ENCODE data around the gene MIF.
A peak's percentile ranks its signal among the peaks of the same experiment; 100 is the strongest.
"Not testable (repeated sequence)": the region's sequence is repeated elsewhere in the genome, so short reads cannot be mapped to it uniquely, and the experiment has no call there.

MIF gene

GRCh38 chr22:23877566-23877965, 16.6 kb upstream of the MIF start:
- DNase-seq: no peak

- DNase-seq: no peak
Observed at GRCh38 chr22:23878219-23878618, 16.0 kb upstream of the MIF start.

DNA sequence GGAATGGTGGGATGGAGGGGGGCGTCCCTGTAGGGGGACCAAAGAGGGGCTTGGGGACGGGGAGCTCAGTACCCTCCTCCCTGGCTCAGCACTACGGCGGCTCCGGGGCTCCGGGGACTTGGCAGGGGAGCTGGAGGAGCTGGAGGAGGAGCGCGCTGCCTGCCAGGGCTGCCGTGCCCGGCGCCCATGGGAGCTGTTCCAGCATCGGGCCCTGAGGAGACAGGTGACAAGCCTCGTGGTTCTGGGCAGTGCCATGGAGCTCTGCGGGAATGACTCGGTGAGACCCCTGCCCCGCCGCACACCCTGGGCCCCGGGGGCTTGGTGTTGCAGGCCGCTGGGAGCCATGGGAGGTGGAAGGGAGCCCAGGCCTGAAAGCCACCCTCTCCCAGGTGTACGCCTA, 11.8 kb upstream of the MIF start:
- no peak for DNase-seq

GRCh38 chr22:23883658-23884057, 10.5 kb upstream of the MIF start:
- DNase-seq: no peak

DNA sequence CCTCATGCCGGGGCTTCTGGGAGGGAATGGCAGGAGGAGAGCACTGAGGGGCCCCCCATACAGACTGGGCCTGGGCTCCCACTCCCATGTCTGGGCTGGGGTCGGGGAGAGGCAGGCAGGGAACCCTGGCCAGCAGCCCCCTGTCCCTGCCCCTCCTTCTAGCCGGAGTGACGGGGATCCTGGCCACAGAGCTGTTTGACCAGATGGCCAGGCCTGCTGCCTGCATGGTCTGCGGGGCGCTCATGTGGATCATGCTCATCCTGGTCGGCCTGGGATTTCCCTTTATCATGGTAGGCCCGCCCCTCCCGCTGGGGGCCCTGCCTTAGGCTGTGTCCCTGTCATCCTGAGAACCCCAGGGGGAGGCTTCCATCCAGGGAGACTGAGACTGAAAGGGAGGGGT, 10.0 kb upstream of the MIF start:
- no peak for DNase-seq

DNA sequence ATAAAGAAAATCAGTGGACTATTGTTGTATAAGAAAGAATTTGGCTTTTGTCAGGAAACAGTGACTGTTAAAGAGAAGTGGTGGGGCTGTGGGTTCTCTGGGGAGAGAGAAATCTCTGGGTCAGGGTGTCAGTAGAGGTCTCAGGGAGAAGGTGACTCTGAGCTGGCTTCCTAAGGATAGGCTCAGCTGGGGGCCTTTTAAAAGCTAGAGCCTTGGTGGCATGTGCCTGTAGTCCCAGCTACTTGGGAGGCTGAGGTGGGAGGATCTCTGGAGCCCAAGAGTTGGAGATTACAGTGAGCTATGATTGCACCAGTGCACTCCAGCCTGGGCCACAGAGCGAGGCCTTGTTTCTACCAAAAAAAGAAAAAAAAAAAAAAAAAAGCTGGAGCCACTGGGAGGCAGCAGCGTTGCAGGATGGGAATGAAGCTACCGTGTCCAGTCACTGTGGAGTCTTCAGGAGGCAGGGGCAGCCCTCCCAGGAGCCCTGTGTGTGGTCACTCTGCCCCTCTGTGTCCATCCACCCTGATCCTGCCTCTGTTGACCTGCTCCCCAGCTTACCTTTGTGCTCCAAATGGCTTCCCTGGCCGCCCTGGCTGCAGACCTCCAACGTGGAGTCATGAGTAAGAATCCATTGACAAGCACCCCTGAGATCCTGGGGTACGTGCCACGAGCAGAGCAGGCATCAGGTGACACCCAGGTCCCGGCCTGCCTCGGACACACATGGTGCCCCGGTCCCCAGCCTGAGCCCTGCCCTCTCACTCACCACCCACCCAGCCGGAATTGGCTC, 5.4 kb upstream of the MIF start:
- no peak for DNase-seq

- DNase-seq: no peak
Observed at GRCh38 chr22:23889620-23890019, 4.6 kb upstream of the MIF start.

- DNase-seq: no peak
Observed at GRCh38 chr22:23891726-23892125, 2.5 kb upstream of the MIF start.

DNA sequence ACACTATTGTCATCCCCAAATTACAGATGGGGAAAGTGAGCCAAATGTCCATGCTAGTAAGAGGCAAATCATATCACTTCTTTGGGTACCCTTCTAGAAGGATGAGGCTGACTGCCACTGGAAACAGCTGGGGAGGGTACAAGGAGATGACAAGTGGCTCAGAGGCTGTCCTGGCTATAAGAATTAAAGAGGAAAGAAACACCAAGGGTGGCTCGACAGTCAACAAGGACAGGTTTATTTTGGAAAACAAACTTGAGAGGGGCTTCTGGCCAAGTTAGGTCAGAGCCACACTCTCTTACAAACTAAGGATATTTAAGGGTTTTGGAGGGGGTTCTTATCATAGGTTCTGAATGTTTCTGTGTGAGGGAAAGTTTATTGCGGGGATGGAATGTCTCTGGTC, 2.1 kb upstream of the MIF start:
- DNase-seq: no peak

- no peak for DNase-seq
Observed at GRCh38 chr22:23892706-23893105, 1.5 kb upstream of the MIF start.

GRCh38 chr22:23893121-23893944, 850 bp upstream of the MIF start:
- DNase-seq: no peak

GRCh38 chr22:23894710-23895598, 771 bp downstream of the MIF start:
- DNase-seq: peak; percentile 45 to 82 (median 78)

DNA sequence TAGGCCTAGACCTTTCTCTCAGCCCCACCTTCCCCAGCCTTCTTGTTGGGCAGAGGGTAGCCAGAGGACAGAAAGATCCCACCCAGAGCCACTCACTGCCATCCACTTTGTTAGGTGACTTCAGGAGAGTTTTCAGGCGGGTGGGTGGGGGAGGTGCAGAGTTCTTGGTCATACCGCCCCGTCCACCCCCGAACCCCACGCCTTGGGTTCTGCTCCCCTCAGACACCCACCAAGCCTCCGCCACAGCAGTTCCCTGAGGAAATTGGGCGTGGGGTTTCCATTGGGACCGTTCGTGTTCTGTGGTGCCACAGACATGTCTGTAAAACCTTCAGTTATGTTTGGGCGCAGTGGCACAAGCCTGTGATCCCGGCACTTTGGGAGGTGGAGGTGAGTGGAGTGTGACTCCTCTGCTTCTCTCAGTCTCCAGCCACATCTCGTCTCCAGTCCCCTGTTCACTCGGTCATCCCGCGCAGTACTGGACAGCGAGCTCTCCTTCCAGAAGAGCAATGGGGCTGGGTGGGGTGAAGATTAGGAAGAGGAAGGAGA, 1.5 kb downstream of the MIF start:
- no peak for DNase-seq

GRCh38 chr22:23896166-23896522, 2.0 kb downstream of the MIF start:
- no peak for DNase-seq

DNA sequence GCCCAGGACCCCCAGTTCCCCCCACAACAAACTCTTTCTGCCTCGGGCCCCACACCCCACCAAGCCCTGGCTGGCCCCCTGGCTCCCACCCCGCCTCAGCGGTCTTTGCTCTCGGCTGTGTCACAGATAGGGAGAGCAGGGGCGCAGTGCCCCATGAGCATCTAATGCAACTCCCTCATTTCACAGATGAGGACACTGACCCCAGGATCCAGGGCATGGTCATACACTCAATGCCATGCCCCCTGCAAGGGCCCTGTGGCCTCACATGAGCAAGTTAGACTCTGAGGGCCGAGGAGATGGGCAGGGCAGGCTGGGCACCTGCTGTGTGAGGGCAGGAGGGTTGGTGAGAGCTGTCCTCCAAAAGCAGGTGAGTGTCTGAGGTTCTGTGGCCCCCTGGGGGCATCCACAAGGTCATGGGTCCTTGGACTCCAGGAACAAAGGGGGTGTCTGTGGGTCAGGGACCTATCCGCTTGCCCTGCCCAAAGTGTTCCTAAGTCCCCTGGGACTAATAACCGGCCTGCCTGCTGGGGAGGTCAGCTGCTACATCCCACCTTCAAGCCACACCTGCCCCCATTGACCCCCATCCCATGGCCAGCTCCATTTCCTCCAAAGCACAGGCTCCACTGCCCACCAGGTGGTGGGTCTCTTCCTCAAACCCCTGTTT, 2.5 kb downstream of the MIF start:
- no peak for DNase-seq

- DNase-seq: no peak
Observed at GRCh38 chr22:23897320-23897719, 3.1 kb downstream of the MIF start.

GRCh38 chr22:23898006-23898974, 4.1 kb downstream of the MIF start:
- DNase-seq: no peak

- DNase-seq: no peak
Observed at GRCh38 chr22:23899042-23899745, 5.0 kb downstream of the MIF start.

DNA sequence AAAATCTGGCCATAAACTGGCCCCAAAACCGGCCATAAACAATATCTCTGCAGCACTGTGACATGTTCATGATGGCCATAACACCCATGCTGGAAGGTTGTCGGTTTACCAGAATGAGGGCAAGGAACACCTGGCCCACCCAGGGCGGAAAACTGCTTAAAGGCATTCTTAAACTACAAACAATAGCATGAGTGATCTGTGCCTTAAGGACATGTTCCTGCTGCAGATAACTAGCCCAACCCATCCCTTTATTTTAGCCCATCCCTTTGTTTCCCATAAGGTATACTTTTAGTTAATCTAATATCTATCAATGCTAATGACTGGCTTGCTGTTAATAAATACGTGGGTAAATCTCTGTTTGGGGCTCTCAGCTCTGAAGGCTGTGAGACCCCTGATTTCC, 6.0 kb downstream of the MIF start:
- DNase-seq: not testable (repeated sequence)

- DNase-seq: no peak
Observed at GRCh38 chr22:23901600-23901999, 7.4 kb downstream of the MIF start.

Data from NCI-H1417 (cell line).